A549 (cell line): ENCODE results near the gene LRRC45. TPM values are rescaled to one million over a fixed set of nuclear protein-coding genes. Genes with fewer than 3 reads are reported as not detected.

Experiments used
- BHLHE40 ChIP-seq: IDR thresholded peaks from 2 replicates; pipeline ENCODE4 v1.6.1; 2012; ENCODE audit warnings: low read depth, low read length, inconsistent platforms
- CEBPB ChIP-seq, 2 experiments: fragments of >200 bp in 1 of 2; sonication (Bioruptor Twin) in 1 of 2; formaldehyde crosslinking in 1 of 2; IDR thresholded peaks; 2 replicates each; pipeline ENCODE4 v1.6.1; 2012 to 2016
- CHD2 ChIP-seq: fragments of 150-350 bp; IDR thresholded peaks from 2 replicates; pipeline ENCODE4 v1.6.1; 2014; ENCODE audit warnings: low read length; ENCODE audit not compliant: partially characterized antibody
- EHMT2 ChIP-seq: fragments of 200-600 bp; sonication (generic); IDR thresholded peaks from 2 replicates; pipeline ENCODE4 v1.6.1; 2016; ENCODE audit warnings: antibody characterized with exemption, low read depth, mild to moderate bottlenecking, moderate library complexity
- EP300 ChIP-seq, 2 experiments: fragments of >200 bp; sonication (Bioruptor Twin); formaldehyde crosslinking; IDR thresholded peaks; 2 replicates in 1 of 2; 3 replicates in 1 of 2; pipeline ENCODE4 v1.6.1; 2016 to 2017
- ESRRA ChIP-seq: fragments of 150-350 bp; IDR thresholded peaks from 2 replicates; pipeline ENCODE4 v1.6.1; 2014; ENCODE audit warnings: mild to moderate bottlenecking, low read length, borderline replicate concordance
- FOSB ChIP-seq: fragments of 250-450 bp; sonication (Bioruptor Pico); IDR thresholded peaks from 2 replicates; pipeline ENCODE4 v1.5.0; 2020; ENCODE audit warnings: mild to moderate bottlenecking, moderate library complexity
- HOXA7 ChIP-seq: fragments of 250-450 bp; sonication (Bioruptor Pico); IDR thresholded peaks from 2 replicates; pipeline ENCODE4 v1.5.0; 2020; ENCODE audit warnings: mild to moderate bottlenecking, moderate library complexity
- HOXB5 ChIP-seq: fragments of 250-450 bp; sonication (Bioruptor Pico); IDR thresholded peaks from 2 replicates; pipeline ENCODE4 v1.5.0; 2020; ENCODE audit warnings: mild to moderate bottlenecking, moderate library complexity
- JUN ChIP-seq, 2 experiments: fragments of >200 bp; sonication (Bioruptor Twin); formaldehyde crosslinking; IDR thresholded peaks; 2 replicates in 1 of 2; 3 replicates in 1 of 2; pipeline ENCODE4 v1.6.1; 2016 to 2017
- KDM1A ChIP-seq: fragments of 200-600 bp; sonication (generic); IDR thresholded peaks from 2 replicates; pipeline ENCODE4 v1.6.1; 2016; ENCODE audit warnings: low read depth, mild to moderate bottlenecking
- KDM5A ChIP-seq: fragments of 200-600 bp; sonication (generic); IDR thresholded peaks from 2 replicates; pipeline ENCODE4 v1.6.1; 2016; ENCODE audit warnings: antibody characterized with exemption, mild to moderate bottlenecking
- MAX ChIP-seq: IDR thresholded peaks from 2 replicates; pipeline ENCODE4 v1.6.1; 2012
- MYC ChIP-seq: IDR thresholded peaks from 2 replicates; pipeline ENCODE4 v1.6.1; 2012; ENCODE audit warnings: mild to moderate bottlenecking, inconsistent platforms, low read length, improper control_type of control experiment, borderline replicate concordance
- NFE2L2 ChIP-seq: fragments of 150-350 bp; conservative IDR thresholded peaks from 2 replicates; pipeline ENCODE4 v1.6.1; 2014; ENCODE audit warnings: low read length
- NPAS2 ChIP-seq: fragments of 250-450 bp; sonication (Bioruptor Pico); IDR thresholded peaks from 2 replicates; pipeline ENCODE4 v1.8.0; 2022; ENCODE audit warnings: mild to moderate bottlenecking, moderate library complexity, borderline replicate concordance
- RARB ChIP-seq: fragments of 250-450 bp; sonication (Bioruptor Pico); IDR thresholded peaks from 2 replicates; pipeline ENCODE4 v1.8.0; 2021; ENCODE audit warnings: mild to moderate bottlenecking, moderate library complexity
- REST ChIP-seq: fragments of 200-600 bp; sonication (generic); IDR thresholded peaks from 2 replicates; pipeline ENCODE4 v1.6.1; 2016; ENCODE audit warnings: antibody characterized with exemption, mild to moderate bottlenecking, moderate library complexity
- RFX5 ChIP-seq: fragments of 450-650 bp; IDR thresholded peaks from 2 replicates; pipeline ENCODE4 v1.7.1; 2014; ENCODE audit warnings: antibody characterized with exemption, mild to moderate bottlenecking, moderate library complexity
- TFCP2L1 ChIP-seq: fragments of 250-450 bp; sonication (Bioruptor Pico); IDR thresholded peaks from 2 replicates; pipeline ENCODE4 v1.5.0; 2021; ENCODE audit warnings: mild to moderate bottlenecking
- polyA plus RNA-seq, 4 experiments: library from polyadenylated mRNA; depleted of rRNA in 3 of 4; stranded (reverse); fragments of >200 nt; fragmentation: RNase III in 1 of 4; extraction: RNeasy Plus Mini Kit Qiagen cat#74134 plus additional on column Dnase treatment in 1 of 4; gene quantifications; 2 replicates in 3 of 4; 3 replicates in 1 of 4; pipeline ENCODE4 v1.2.3, GENCODE V29; 2011 to 2017
- TF ChIP-seq, protein P1 (sequence below): fragments of 150-350 bp; IDR thresholded peaks from 2 replicates; pipeline ENCODE4 v1.6.1; 2014; ENCODE audit warnings: low read depth, mild to moderate bottlenecking, low read length
- TF ChIP-seq, protein P2 (sequence below): fragments of 250-450 bp; sonication (Bioruptor Pico); IDR thresholded peaks from 2 replicates; pipeline ENCODE4 v1.5.0; 2020; ENCODE audit warnings: low read depth, mild to moderate bottlenecking, moderate library complexity

The LRRC45 gene
- polyA plus RNA-seq, 2 of the 4 experiments (the other 2 are of a cell fraction) = 6.4 to 24.5 TPM

- no peak for TF ChIP-seq CHD2
- no peak for TF ChIP-seq FOSB (CRISPR knock-in tag)
- TF ChIP-seq ESRRA = no peak
- TF ChIP-seq RFX5 = no peak
- no peak for TF ChIP-seq NPAS2 (CRISPR knock-in tag)
- TF ChIP-seq, protein P1, sequence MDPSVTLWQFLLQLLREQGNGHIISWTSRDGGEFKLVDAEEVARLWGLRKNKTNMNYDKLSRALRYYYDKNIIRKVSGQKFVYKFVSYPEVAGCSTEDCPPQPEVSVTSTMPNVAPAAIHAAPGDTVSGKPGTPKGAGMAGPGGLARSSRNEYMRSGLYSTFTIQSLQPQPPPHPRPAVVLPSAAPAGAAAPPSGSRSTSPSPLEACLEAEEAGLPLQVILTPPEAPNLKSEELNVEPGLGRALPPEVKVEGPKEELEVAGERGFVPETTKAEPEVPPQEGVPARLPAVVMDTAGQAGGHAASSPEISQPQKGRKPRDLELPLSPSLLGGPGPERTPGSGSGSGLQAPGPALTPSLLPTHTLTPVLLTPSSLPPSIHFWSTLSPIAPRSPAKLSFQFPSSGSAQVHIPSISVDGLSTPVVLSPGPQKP = no peak
- 0 out of 2 replicates have a peak, but pooled peaks have one; percentile 38 for TF ChIP-seq HOXB5 (CRISPR knock-in tag)
- TF ChIP-seq MAX = peak; percentile 51; the same call in 1 of the 2 replicates
- no peak for TF ChIP-seq KDM1A
- peak; percentile 86; the same call in 1 of the 2 replicates for TF ChIP-seq TFCP2L1
- no peak for TF ChIP-seq REST
- TF ChIP-seq NFE2L2 = no peak
- TF ChIP-seq EHMT2 = no peak
- TF ChIP-seq, protein P2, sequence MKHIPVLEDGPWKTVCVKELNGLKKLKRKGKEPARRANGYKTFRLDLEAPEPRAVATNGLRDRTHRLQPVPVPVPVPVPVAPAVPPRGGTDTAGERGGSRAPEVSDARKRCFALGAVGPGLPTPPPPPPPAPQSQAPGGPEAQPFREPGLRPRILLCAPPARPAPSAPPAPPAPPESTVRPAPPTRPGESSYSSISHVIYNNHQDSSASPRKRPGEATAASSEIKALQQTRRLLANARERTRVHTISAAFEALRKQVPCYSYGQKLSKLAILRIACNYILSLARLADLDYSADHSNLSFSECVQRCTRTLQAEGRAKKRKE (CRISPR knock-in tag) = no peak
- TF ChIP-seq KDM5A = no peak
- TF ChIP-seq BHLHE40 = no peak
- TF ChIP-seq MYC = no peak
- no peak for TF ChIP-seq CEBPB (IDR thresholded peaks at IDR 0.05)
- TF ChIP-seq HOXA7 (CRISPR knock-in tag) = no peak
- no peak for TF ChIP-seq RARB (CRISPR knock-in tag)
- TF ChIP-seq JUN (IDR thresholded peaks at IDR 0.05) = peak in 1 of 2 experiments; percentile 64; a peak in 2 of 5 replicates
- TF ChIP-seq EP300 (IDR thresholded peaks at IDR 0.05) = no peak
Measured at GRCh38 chr17:82022310-82022980, 660 bp upstream of the LRRC45 start, which contains the start of gene CENPX (continued).
